GM18526 (cell line): Measurements from ENCODE around the gene UBE2N.

Experiments used
- POLR2A ChIP-seq: IDR thresholded peaks from 3 replicates; pipeline ENCODE4 v1.6.1; 2011; ENCODE audit not compliant: insufficient read length; ENCODE audit errors: extremely low read depth

The UBE2N gene

GRCh38 chr12:93441617-93442410 lies at the start of gene UBE2N:
Gene UBE2N (minus strand): TSS chr12:93441947. CDS start chr12:93441884, 63 bp downstream.
- peak; percentile 86 for TF ChIP-seq POLR2A

GRCh38 chr12:93484315-93484981 lies 42.7 kb upstream of the UBE2N start:
- no peak for TF ChIP-seq POLR2A

GRCh38 chr12:93483151-93483807 lies 41.5 kb upstream of the UBE2N start:
- no peak for TF ChIP-seq POLR2A

- no peak for TF ChIP-seq POLR2A
Observed at GRCh38 chr12:93482721-93483120, 41.0 kb upstream of the UBE2N start.

- no peak for TF ChIP-seq POLR2A
Observed at GRCh38 chr12:93476555-93476954, 34.8 kb upstream of the UBE2N start.

- TF ChIP-seq POLR2A: no peak
Observed at GRCh38 chr12:93469386-93469785, 27.6 kb upstream of the UBE2N start.

- TF ChIP-seq POLR2A: no peak
Observed at GRCh38 chr12:93468008-93468371, 26.2 kb upstream of the UBE2N start.

- TF ChIP-seq POLR2A: peak; percentile 75
Observed at GRCh38 chr12:93467351-93468007, 25.7 kb upstream of the UBE2N start, which contains the start of gene MRPL42. Gene MRPL42 (plus strand): TSS chr12:93467514. CDS start chr12:93469286, 1,772 bp downstream.

- no peak for TF ChIP-seq POLR2A
Observed at GRCh38 chr12:93466625-93467350, 25.0 kb upstream of the UBE2N start.

GRCh38 chr12:93465841-93466240 lies 24.1 kb upstream of the UBE2N start:
- TF ChIP-seq POLR2A: no peak

GRCh38 chr12:93461503-93461902 lies 19.8 kb upstream of the UBE2N start:
- TF ChIP-seq POLR2A: no peak

GRCh38 chr12:93460902-93461301 lies 19.2 kb upstream of the UBE2N start:
- TF ChIP-seq POLR2A: no peak

GRCh38 chr12:93460003-93460402 lies 18.3 kb upstream of the UBE2N start:
- TF ChIP-seq POLR2A: no peak

- TF ChIP-seq POLR2A: no peak
Observed at GRCh38 chr12:93459097-93459496, 17.4 kb upstream of the UBE2N start.

- no peak for TF ChIP-seq POLR2A
Observed at GRCh38 chr12:93456077-93456476, 14.3 kb upstream of the UBE2N start.

GRCh38 chr12:93453633-93454032 lies 11.9 kb upstream of the UBE2N start:
- no peak for TF ChIP-seq POLR2A
